HG03565 (cell line): ENCODE data around the gene FCGR2B.
"Not testable (repeated sequence)": the region's sequence is repeated elsewhere in the genome, so short reads cannot be mapped to it uniquely, and the experiment has no call there.

Experiments
- ATAC-seq: cut with Tn5 transposase; IDR thresholded peaks from one replicate; pipeline ENCODE4 v1.9.1; 2021; ENCODE audit warnings: mild to moderate bottlenecking, moderate library complexity; ENCODE audit not compliant: unreplicated experiment

The FCGR2B gene

GRCh38 chr1:161662684-161663339 is at the start of gene FCGR2B:
Gene FCGR2B (plus strand): TSS chr1:161663143. CDS start chr1:161663242, 99 bp downstream.
- ATAC-seq = peak; percentile 62

- ATAC-seq = not testable (repeated sequence)
These were observed 46.5 kb upstream of the FCGR2B start for GRCh38 chr1:161616417-161616816.

GRCh38 chr1:161618517-161618916 is 44.4 kb upstream of the FCGR2B start:
- ATAC-seq = not testable (repeated sequence)

- ATAC-seq = not testable (repeated sequence)
These were observed 42.5 kb upstream of the FCGR2B start for GRCh38 chr1:161620399-161620798.

- peak; percentile 36 for ATAC-seq
These were observed 41.6 kb upstream of the FCGR2B start for GRCh38 chr1:161621181-161622000.

- ATAC-seq = peak; percentile 23
These were observed 40.9 kb upstream of the FCGR2B start for GRCh38 chr1:161622054-161622453.

GRCh38 chr1:161623401-161624051 is 39.4 kb upstream of the FCGR2B start:
- ATAC-seq = peak; percentile 35

GRCh38 chr1:161624605-161625004 is 38.3 kb upstream of the FCGR2B start:
- not testable (repeated sequence) for ATAC-seq

GRCh38 chr1:161626445-161627146 is 36.3 kb upstream of the FCGR2B start:
- not testable (repeated sequence) for ATAC-seq

- not testable (repeated sequence) for ATAC-seq
These were observed 32.7 kb upstream of the FCGR2B start for GRCh38 chr1:161630128-161630742.

GRCh38 chr1:161631076-161631475 is 31.9 kb upstream of the FCGR2B start, which contains the start of gene FCGR3B:
Gene FCGR3B (minus strand): TSS chr1:161631176. CDS start chr1:161631094, 82 bp downstream.
- ATAC-seq = no peak

GRCh38 chr1:161634993-161635392 is 27.9 kb upstream of the FCGR2B start:
- ATAC-seq = not testable (repeated sequence)

- not testable (repeated sequence) for ATAC-seq
These were observed 26.7 kb upstream of the FCGR2B start for GRCh38 chr1:161636189-161636782.

- not testable (repeated sequence) for ATAC-seq
These were observed 26.0 kb upstream of the FCGR2B start for GRCh38 chr1:161636976-161637375.

- not testable (repeated sequence) for ATAC-seq
These were observed 24.5 kb upstream of the FCGR2B start for GRCh38 chr1:161638251-161638993.

GRCh38 chr1:161639203-161639602 is 23.7 kb upstream of the FCGR2B start:
- ATAC-seq = not testable (repeated sequence)

- ATAC-seq = not testable (repeated sequence)
These were observed 20.2 kb upstream of the FCGR2B start for GRCh38 chr1:161642697-161643096.

GRCh38 chr1:161643481-161644208 is 19.3 kb upstream of the FCGR2B start:
- not testable (repeated sequence) for ATAC-seq
